ENCODE data around the gene THBS3. TPM values are rescaled to one million over a fixed set of nuclear protein-coding genes. Genes with fewer than 3 reads are reported as not detected.

THBS3 gene
- total RNA-seq, 1 donor from 2014 or later, result 55.4 TPM

- Mint-ChIP-seq H3K4me1 (ENCODE audit: unreplicated experiment) (peaks cover 3% of the 10 kb centered on the region), H3K27me3 (ENCODE audit: unreplicated experiment) (no peaks in the 10 kb centered on the region), H3K27ac (ENCODE audit: unreplicated experiment) (no peak overlapping the region), H3K9me3 (ENCODE audit: unreplicated experiment) (no peaks in the 10 kb centered on the region), H3K4me3 (ENCODE audit: unreplicated experiment) (no peak overlapping the region), H3K36me3 (ENCODE audit: unreplicated experiment) (peaks cover 24% of the 10 kb centered on the region)
- DNase-seq (ENCODE audit: extremely low spot score, unreplicated experiment), result no peak
- TF ChIP-seq CTCF (IDR thresholded peaks at IDR 0.05), result no peak
Observed at GRCh38 chr1:155181371-155182051, 26.2 kb downstream of the THBS3 start.

GRCh38 chr1:155179112-155180031 lies 28.3 kb downstream of the THBS3 start:
- no peak overlapping the region for H3K4me3 Mint-ChIP-seq (ENCODE audit: unreplicated experiment)
- H3K4me1 Mint-ChIP-seq (ENCODE audit: unreplicated experiment), result peaks cover 13% of the 10 kb centered on the region
- TF ChIP-seq CTCF (IDR thresholded peaks at IDR 0.05), result no peak
- peaks cover 24% of the 10 kb centered on the region for H3K36me3 Mint-ChIP-seq (ENCODE audit: unreplicated experiment)
- no peak overlapping the region for H3K27ac Mint-ChIP-seq (ENCODE audit: unreplicated experiment)
- no peaks in the 10 kb centered on the region for H3K9me3 Mint-ChIP-seq (ENCODE audit: unreplicated experiment)
- H3K27me3 Mint-ChIP-seq (ENCODE audit: unreplicated experiment), result no peaks in the 10 kb centered on the region
- no peak for DNase-seq (ENCODE audit: extremely low spot score, unreplicated experiment)

GRCh38 chr1:155178441-155179111 lies 29.1 kb downstream of the THBS3 start:
- Mint-ChIP-seq H3K27me3 (ENCODE audit: unreplicated experiment) (no peaks in the 10 kb centered on the region), H3K4me3 (ENCODE audit: unreplicated experiment) (no peak overlapping the region), H3K4me1 (ENCODE audit: unreplicated experiment) (peaks cover 19% of the 10 kb centered on the region), H3K27ac (ENCODE audit: unreplicated experiment) (no peak overlapping the region), H3K36me3 (ENCODE audit: unreplicated experiment) (peaks cover 21% of the 10 kb centered on the region), H3K9me3 (ENCODE audit: unreplicated experiment) (no peaks in the 10 kb centered on the region)
- TF ChIP-seq CTCF (IDR thresholded peaks at IDR 0.05), result no peak
- no peak for DNase-seq (ENCODE audit: extremely low spot score, unreplicated experiment)

GRCh38 chr1:155177918-155178281 lies 29.8 kb downstream of the THBS3 start:
- Mint-ChIP-seq H3K9me3 (ENCODE audit: unreplicated experiment) (no peaks in the 10 kb centered on the region), H3K4me3 (ENCODE audit: unreplicated experiment) (no peak overlapping the region), H3K27ac (ENCODE audit: unreplicated experiment) (no peak overlapping the region), H3K27me3 (ENCODE audit: unreplicated experiment) (no peaks in the 10 kb centered on the region), H3K36me3 (ENCODE audit: unreplicated experiment) (peaks cover 19% of the 10 kb centered on the region), H3K4me1 (ENCODE audit: unreplicated experiment) (peaks cover 24% of the 10 kb centered on the region)
- DNase-seq (ENCODE audit: extremely low spot score, unreplicated experiment), result no peak
- TF ChIP-seq CTCF (IDR thresholded peaks at IDR 0.05), result no peak

Data from osteocyte (in vitro differentiated cells).